K562 (cell line): ENCODE results near the gene UFC1. TPM values are rescaled to one million over a fixed set of nuclear protein-coding genes. Genes with fewer than 3 reads are reported as not detected.

Experiments used
- ATF7 ChIP-seq: fragments of 450-650 bp; IDR thresholded peaks from 2 replicates; pipeline ENCODE4 v1.7.1; 2014; ENCODE audit warnings: mild to moderate bottlenecking, moderate library complexity
- BRD4 ChIP-seq: fragments of 200-600 bp; sonication (generic); IDR thresholded peaks from 2 replicates; pipeline ENCODE4 v1.6.1; 2017; ENCODE audit warnings: inconsistent platforms
- CREB3 ChIP-seq: fragments of 450-650 bp; conservative IDR thresholded peaks from 2 replicates; pipeline ENCODE4 v1.6.1; 2016; ENCODE audit warnings: missing genetic modification characterization, low read depth, mild to moderate bottlenecking, missing compliant biosample characterization, moderate library complexity
- E2F5 ChIP-seq: sonication (generic); formaldehyde crosslinking; IDR thresholded peaks from 2 replicates; pipeline ENCODE4 v1.8.0; 2022; ENCODE audit warnings: mild to moderate bottlenecking, missing genetic modification reagents
- EGR1 ChIP-seq: fragments of 450-650 bp; conservative IDR thresholded peaks from 2 replicates; pipeline ENCODE4 v1.6.1; 2017; ENCODE audit warnings: mild to moderate bottlenecking
- ETV5 ChIP-seq: sonication (generic); formaldehyde crosslinking; IDR thresholded peaks from 2 replicates; pipeline ENCODE4 v1.4.0; 2020; ENCODE audit warnings: low read depth, mild to moderate bottlenecking, missing genetic modification reagents
- ETV6 ChIP-seq, 3 experiments: fragments of 150-350 bp in 1 of 3; sonication (generic) in 1 of 3; formaldehyde crosslinking in 1 of 3; IDR thresholded peaks; 2 replicates each; pipeline versions ENCODE4 v1.6.1 to v1.8.0; 2014 to 2022; ENCODE audit warnings: borderline replicate concordance in 2 of 3, low read depth in 2 of 3, antibody characterized with exemption in 1 of 3, low read length in 1 of 3, mild to moderate bottlenecking in 1 of 3, missing genetic modification reagents in 1 of 3
- GTF2E2 ChIP-seq: fragments of 200-800 bp; sonication (Bioruptor generic); IDR thresholded peaks from 2 replicates; pipeline ENCODE4 v1.6.1; 2016; ENCODE audit warnings: missing genetic modification characterization, missing compliant biosample characterization
- IRF1 ChIP-seq: sonication (generic); formaldehyde crosslinking; IDR thresholded peaks from 2 replicates; pipeline ENCODE4 v1.8.0; 2022; ENCODE audit warnings: missing genetic modification reagents, mild to moderate bottlenecking, borderline replicate concordance
- KDM5B ChIP-seq: fragments of 200-600 bp; sonication (generic); IDR thresholded peaks from 2 replicates; pipeline ENCODE4 v1.6.1; 2012; ENCODE audit warnings: low read depth, mild to moderate bottlenecking, moderate library complexity, low read length, control low read depth, inconsistent platforms; ENCODE audit not compliant: insufficient replicate concordance
- MCM3 ChIP-seq: fragments of 450-650 bp; IDR thresholded peaks from 2 replicates; pipeline ENCODE4 v1.6.1; 2016
- MEF2D ChIP-seq: conservative IDR thresholded peaks from 2 replicates; pipeline ENCODE4 v1.6.1; 2016; ENCODE audit warnings: low read depth, missing genetic modification characterization, missing compliant biosample characterization
- MLLT1 ChIP-seq, 2 experiments: fragments of 450-650 bp; IDR thresholded peaks; 2 replicates each; pipeline ENCODE4 v1.6.1; 2016
- NFE2L1 ChIP-seq: fragments of 450-650 bp; IDR thresholded peaks from 2 replicates; pipeline ENCODE4 v1.6.1; 2016; ENCODE audit warnings: missing genetic modification characterization, low read depth, mild to moderate bottlenecking, missing compliant biosample characterization, moderate library complexity, borderline replicate concordance
- SAFB ChIP-seq: fragments of 200-400 bp; formaldehyde crosslinking; IDR thresholded peaks from 2 replicates; pipeline ENCODE4 v1.6.1; 2017; ENCODE audit warnings: low read depth, low read length, borderline replicate concordance
- SIN3B ChIP-seq: fragments of 450-650 bp; IDR thresholded peaks from 2 replicates; pipeline ENCODE4 v1.6.1; 2017; ENCODE audit warnings: low read depth, mild to moderate bottlenecking, moderate library complexity
- YBX1 ChIP-seq: fragments of 450-650 bp; IDR thresholded peaks from 2 replicates; pipeline ENCODE4 v1.7.1; 2016; ENCODE audit warnings: mild to moderate bottlenecking
- ZBTB49 ChIP-seq: sonication (generic); formaldehyde crosslinking; IDR thresholded peaks from 2 replicates; pipeline ENCODE4 v1.8.0; 2022; ENCODE audit warnings: missing genetic modification reagents, mild to moderate bottlenecking, borderline replicate concordance
- ZNF41 ChIP-seq: fragments of 250-450 bp; sonication (Bioruptor Pico); conservative IDR thresholded peaks from 2 replicates; pipeline ENCODE4 v1.4.0; 2020; ENCODE audit warnings: mild to moderate bottlenecking
- ZNF77 ChIP-seq: fragments of 250-450 bp; sonication (Bioruptor Pico); IDR thresholded peaks from 2 replicates; pipeline ENCODE4 v1.5.0; 2020
- polyA plus RNA-seq, 8 experiments: library from polyadenylated mRNA; depleted of rRNA in 4 of 8; stranded (reverse) in 5 of 8; unstranded in 3 of 8; fragments of >200 nt; fragmentation: Nextera tagmentation in 2 of 8; fragmentation: Illumina TruSeq in 1 of 8; extraction: Ambion mirVana in 2 of 8; extraction: Trizol in 1 of 8; gene quantifications; 2 replicates each; pipeline versions ENCODE4 v1.2.1 to v1.2.3, GENCODE V29; 2011 to 2014; ENCODE audit warnings: inconsistent platforms in 1 of 8, missing spikeins in 1 of 8
- total RNA-seq, 7 experiments: library from RNA; depleted of rRNA in 6 of 7; stranded (reverse); fragments of >200 nt in 6 of 7; fragmentation: Illumina TruSeq in 2 of 7; extraction: Trizol in 2 of 7; gene quantifications; 2 replicates each; pipeline versions ENCODE4 v1.2.1 to v1.2.3, GENCODE V29; 2011 to 2021; ENCODE audit warnings: low replicate concordance in 1 of 7

Gene UFC1
- total and polyA plus RNA-seq, 9 of the 15 experiments (the other 6 are each of a cell fraction or from before 2014, with no cell fraction given): 92.8 to 220 (median 161) TPM

- TF ChIP-seq ATF7 (peak; percentile 49; the same call in 1 of the 2 replicates), EGR1 (peak; percentile 96), CREB3 (tag) (no peak), SAFB (no peak), BRD4 (0 out of 2 replicates have a peak, but pooled peaks have one; percentile 55), GTF2E2 (tag) (peak; percentile 73; the same call in 1 of the 2 replicates), KDM5B (peak; percentile 93), E2F5 (CRISPR knock-in tag) (peak; percentile 85; the same call in 1 of the 2 replicates), NFE2L1 (tag) (no peak), MEF2D (no peak), ZNF41 (no peak), ZNF77 (CRISPR knock-in tag) (no peak), MLLT1 (IDR thresholded peaks at IDR 0.05) (peak in 1 of 2 experiments; percentile 22; a peak in 1 of 4 replicates), IRF1 (CRISPR knock-in tag) (no peak), YBX1 (no peak), ETV5 (CRISPR knock-in tag) (peak; percentile 93), MCM3 (no peak), ETV6 (IDR thresholded peaks at IDR 0.05; ENCODE audit: borderline replicate concordance in 1 of 2, low read depth in 2 of 2, low read length in 1 of 2) (no peak), ETV6 (CRISPR knock-in tag; IDR thresholded peaks at IDR 0.05; ENCODE audit: borderline replicate concordance) (peak; percentile 69; the same call in 1 of the 2 replicates), SIN3B (peak; percentile 92), ZBTB49 (CRISPR knock-in tag) (no peak)
These were observed 35.8 kb upstream of the UFC1 start, which contains the start of the genes NIT1 and PFDN2 (continued) for GRCh38 chr1:161117759-161118581.
